Natural killer cell treated with Interleukin-12 subunit alpha and Interleukin-12 subunit beta and Interleukin-15 and Interleukin-18, amount 100 ng/mL, for 72 hours (primary cell): Measurements from ENCODE around the gene C1QA. TPM values are rescaled to one million over a fixed set of nuclear protein-coding genes. Genes with fewer than 3 reads are reported as not detected.

Source experiments
- ATAC-seq, 2 donors: fragments of 150-1000 bp; cut with Tn5 transposase in 1 of 2; sonication (Bioruptor Pico), chemical (Tn5 transposase) in 1 of 2; 2 replicates each; pipeline ENCODE4 v1.10.0; 2021
- DNase-seq: peaks from one replicate; pipeline ENCODE4 v3.0.0; 2022; ENCODE audit warnings: low spot score
- H3K27ac Mint-ChIP-seq, 2 donors: 1 replicate in 1 of 2; 2 replicates in 1 of 2; pipeline ENCODE4 v1.8.0; 2022; ENCODE audit warnings: mixed read lengths in 2 of 2, mild to moderate bottlenecking in 1 of 2, moderate library complexity in 1 of 2
- H3K27me3 Mint-ChIP-seq, 2 donors: 1 replicate in 1 of 2; 2 replicates in 1 of 2; pipeline ENCODE4 v1.8.0; 2022; ENCODE audit warnings: mixed read lengths in 2 of 2
- H3K36me3 Mint-ChIP-seq: one replicate; pipeline ENCODE4 v1.8.0; 2022; ENCODE audit warnings: mixed read lengths
- H3K4me1 Mint-ChIP-seq, 2 donors: 1 replicate in 1 of 2; 2 replicates in 1 of 2; pipeline ENCODE4 v1.8.0; 2022; ENCODE audit warnings: low read depth in 2 of 2, mixed read lengths in 2 of 2, mild to moderate bottlenecking in 1 of 2
- H3K4me3 Mint-ChIP-seq: one replicate; pipeline ENCODE4 v1.8.0; 2022; ENCODE audit warnings: mixed read lengths
- H3K9me3 Mint-ChIP-seq: 2 replicates; pipeline ENCODE4 v1.8.0; 2022; ENCODE audit warnings: mixed read lengths
- total RNA-seq, 2 donors: library from RNA; stranded (reverse); gene quantifications; one replicate each; pipeline ENCODE4 v1.2.3, GENCODE V29; 2022

Gene C1QA
- total RNA-seq, 2 donors from 2014 or later: not detected

GRCh38 chr1:22680726-22681125 lies 44.3 kb downstream of the C1QA start:
- DNase-seq (no peak), ATAC-seq (no peak)
- Mint-ChIP-seq H3K4me3 (no peak overlapping the region), H3K36me3 (no peaks in the 10 kb centered on the region), H3K27ac (no peak overlapping the region), H3K27me3 (peaks cover 1 to 11% of the 10 kb centered on the region in 2 donors), H3K9me3 (no peaks in the 10 kb centered on the region), H3K4me1 (no peaks in the 10 kb centered on the region)

DNA sequence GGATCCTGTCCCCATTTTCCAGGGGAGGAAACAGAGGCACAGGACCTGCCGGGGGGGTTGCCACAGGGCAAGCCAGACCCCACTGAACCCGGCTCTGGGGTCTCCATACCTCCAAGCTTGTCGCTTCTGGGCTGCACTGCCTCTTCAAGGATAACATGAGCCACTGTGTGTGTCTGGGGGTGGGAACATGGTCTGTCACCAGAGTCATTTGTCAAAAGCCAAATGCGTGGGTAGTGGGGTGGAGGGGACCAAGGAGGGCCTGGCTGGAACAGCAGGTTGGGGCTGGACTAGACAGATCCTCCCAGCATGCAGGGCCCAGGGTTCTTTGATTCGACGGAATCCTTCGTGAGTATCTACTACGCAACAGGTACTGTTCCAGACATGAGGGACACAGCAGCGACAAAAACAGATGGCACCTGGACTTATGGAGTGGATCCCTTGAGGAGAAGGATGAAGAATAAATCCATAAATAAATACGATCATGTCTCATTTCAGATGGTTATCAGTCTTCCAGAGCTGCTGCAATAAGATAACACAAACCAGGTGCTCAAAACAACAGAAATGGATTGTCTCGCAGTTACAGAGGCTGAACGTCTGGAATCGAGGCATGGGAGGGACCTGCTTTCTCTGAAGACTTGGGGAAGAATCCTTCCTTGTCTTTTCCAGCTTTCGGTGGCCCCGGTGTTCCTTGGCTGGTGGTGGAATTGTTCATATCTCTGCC lies 45.3 kb downstream of the C1QA start:
- DNase-seq: no peak
- peaks cover 3 to 15% of the 10 kb centered on the region in 2 donors for H3K27me3 Mint-ChIP-seq
- no peak overlapping the region for H3K27ac Mint-ChIP-seq
- no peaks in the 10 kb centered on the region for H3K4me1 Mint-ChIP-seq
- H3K9me3 Mint-ChIP-seq: no peaks in the 10 kb centered on the region
- no peak for ATAC-seq
- H3K36me3 Mint-ChIP-seq: no peaks in the 10 kb centered on the region
- H3K4me3 Mint-ChIP-seq: no peak overlapping the region

DNA sequence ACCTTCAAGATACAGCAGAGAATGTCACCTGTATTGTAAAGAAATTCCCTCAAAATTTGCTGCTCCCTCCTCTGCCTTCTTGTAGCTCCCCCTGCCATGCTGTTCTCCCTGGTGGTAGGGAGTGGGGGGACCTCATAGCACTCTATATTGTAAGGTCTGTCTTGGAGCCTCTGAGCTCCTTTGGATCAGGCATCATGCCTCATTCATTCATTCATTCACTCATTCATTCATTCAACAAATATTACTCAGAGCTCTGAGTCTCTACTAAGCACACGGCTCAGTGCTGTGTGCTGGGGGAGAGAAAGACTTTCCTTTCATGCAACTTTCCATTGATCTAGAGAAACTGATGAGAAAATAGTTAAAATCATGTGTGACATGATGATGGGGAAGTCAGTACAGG lies 47.1 kb downstream of the C1QA start:
- Mint-ChIP-seq H3K27ac (no peak overlapping the region), H3K4me1 (no peaks in the 10 kb centered on the region), H3K4me3 (no peak overlapping the region), H3K36me3 (no peaks in the 10 kb centered on the region), H3K9me3 (no peaks in the 10 kb centered on the region), H3K27me3 (peaks cover 13 to 23% of the 10 kb centered on the region in 2 donors)
- ATAC-seq (no peak), DNase-seq (no peak)

DNA sequence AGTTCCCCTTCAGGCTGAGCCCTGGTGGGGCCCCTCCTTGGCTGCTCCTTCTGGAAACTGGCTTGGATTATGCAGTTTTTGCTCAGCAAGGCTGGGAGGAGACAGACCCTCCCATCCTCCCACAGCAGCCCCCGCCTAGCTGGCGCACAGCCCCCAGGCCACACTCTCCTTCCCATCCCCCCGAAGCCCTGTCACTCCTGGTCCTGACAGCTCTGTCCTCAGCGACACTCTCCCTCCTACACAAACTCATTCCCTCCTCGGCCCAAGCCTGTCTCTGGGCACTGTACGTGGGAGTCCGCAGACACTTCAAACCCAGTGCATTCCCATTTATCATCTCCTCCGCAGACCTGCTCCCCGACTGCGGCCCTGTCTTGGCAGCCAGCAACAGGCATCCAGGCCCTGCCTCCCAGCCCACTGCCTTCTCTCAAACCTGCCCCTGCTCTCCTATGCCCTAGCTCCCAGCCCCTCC lies 49.2 kb downstream of the C1QA start:
- no peak for DNase-seq
- Mint-ChIP-seq H3K27me3 (peaks cover 16 to 26% of the 10 kb centered on the region in 2 donors), H3K4me1 (no peaks in the 10 kb centered on the region), H3K9me3 (no peaks in the 10 kb centered on the region), H3K27ac (no peak overlapping the region), H3K36me3 (no peaks in the 10 kb centered on the region), H3K4me3 (no peak overlapping the region)
- ATAC-seq: peak; percentile 26 to 32

DNA sequence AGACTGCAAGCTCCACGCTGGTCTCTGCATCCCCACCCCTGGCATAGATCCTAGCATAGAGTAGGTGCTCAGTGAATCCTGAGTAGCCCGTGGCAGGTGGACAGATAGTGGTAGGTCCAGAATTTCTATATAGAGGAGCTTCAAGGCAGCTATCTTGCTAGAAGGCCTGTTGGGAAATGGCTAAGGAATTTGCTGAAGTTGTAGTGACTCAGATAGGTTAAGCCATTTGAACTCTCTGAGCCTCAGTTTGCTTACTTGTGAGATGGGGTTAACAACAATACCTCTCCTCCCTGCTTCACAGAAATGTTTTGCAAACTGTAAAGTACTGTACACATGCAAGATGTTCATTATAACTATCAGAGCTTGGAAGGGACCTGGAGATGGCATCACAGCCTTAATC lies 50.8 kb downstream of the C1QA start:
- ATAC-seq (no peak), DNase-seq (no peak)
- H3K36me3 Mint-ChIP-seq: no peaks in the 10 kb centered on the region
- no peak overlapping the region for H3K4me3 Mint-ChIP-seq
- H3K4me1 Mint-ChIP-seq: no peaks in the 10 kb centered on the region
- H3K27ac Mint-ChIP-seq: no peak overlapping the region
- no peaks in the 10 kb centered on the region for H3K9me3 Mint-ChIP-seq
- H3K27me3 Mint-ChIP-seq: peaks cover 16 to 26% of the 10 kb centered on the region in 2 donors

DNA sequence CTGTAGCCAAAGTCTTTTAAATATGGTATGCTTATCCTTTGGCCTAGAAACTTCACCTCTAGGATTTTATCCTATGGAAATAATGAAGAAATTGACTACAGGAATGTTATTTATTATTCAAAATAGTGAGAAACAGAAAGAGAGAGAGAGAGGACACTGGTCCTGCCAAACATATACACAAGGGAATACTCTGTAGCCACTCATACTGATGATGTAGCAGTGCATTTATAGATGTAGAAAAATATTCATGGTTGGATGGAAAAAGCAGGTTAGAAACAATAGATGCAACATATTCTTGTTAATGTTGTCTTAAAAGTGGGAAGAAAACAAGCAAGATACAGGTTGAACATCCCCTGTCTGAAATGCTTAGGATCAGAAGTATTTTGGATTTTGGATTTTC lies 52.0 kb downstream of the C1QA start:
- Mint-ChIP-seq H3K36me3 (no peaks in the 10 kb centered on the region), H3K4me1 (no peaks in the 10 kb centered on the region), H3K4me3 (no peak overlapping the region), H3K27ac (no peak overlapping the region), H3K9me3 (no peaks in the 10 kb centered on the region), H3K27me3 (peaks cover 16 to 26% of the 10 kb centered on the region in 2 donors)
- DNase-seq (peak; percentile 22), ATAC-seq (no peak)

Other genes with a start within 250 kb of the C1QA start
- 10 to 100 TPM; 26.3 to 33.9 TPM for gene ZBTB40, start 184.8 kb upstream of the C1QA start, total RNA-seq
- not detected for gene EPHA8, start 73.1 kb upstream of the C1QA start, total RNA-seq
- not detected for gene C1QC, start 7.0 kb downstream of the C1QA start, total RNA-seq
- gene C1QB, start 16.6 kb downstream of the C1QA start, total RNA-seq: not detected
- not detected for gene EPHB2, start 74.2 kb downstream of the C1QA start, total RNA-seq